Fibroblast of gingiva (primary cell): ENCODE data around the gene MT1F.

Experiments
- DNase-seq: peaks from one replicate; pipeline ENCODE4 v3.0.0-alpha.2; 2011; ENCODE audit warnings: low read depth

Gene MT1F

DNA sequence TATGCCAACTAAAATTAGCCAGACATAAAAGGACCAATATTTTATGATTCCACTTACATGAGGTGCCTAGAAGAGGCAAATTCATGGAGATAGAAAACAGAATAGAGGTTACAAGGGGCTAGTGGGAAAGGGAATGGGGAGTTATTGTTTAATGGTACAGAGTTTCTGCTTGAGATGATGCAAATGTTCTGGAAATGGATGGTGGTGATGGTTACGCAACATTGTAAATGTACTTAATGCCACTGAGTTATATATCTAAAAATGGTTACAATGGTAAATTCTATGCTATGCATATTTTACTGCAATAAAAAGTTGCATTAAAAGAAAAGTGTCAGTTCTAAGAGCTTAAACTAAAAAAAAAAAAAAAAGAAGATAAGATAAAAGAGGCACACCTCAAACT, 42.4 kb downstream of the MT1F start:
- DNase-seq: peak; percentile 36

- DNase-seq: no peak
These were observed 42.9 kb downstream of the MT1F start for GRCh38 chr16:56700631-56701030.

- no peak for DNase-seq
These were observed 43.8 kb downstream of the MT1F start for GRCh38 chr16:56701534-56701933.

DNA sequence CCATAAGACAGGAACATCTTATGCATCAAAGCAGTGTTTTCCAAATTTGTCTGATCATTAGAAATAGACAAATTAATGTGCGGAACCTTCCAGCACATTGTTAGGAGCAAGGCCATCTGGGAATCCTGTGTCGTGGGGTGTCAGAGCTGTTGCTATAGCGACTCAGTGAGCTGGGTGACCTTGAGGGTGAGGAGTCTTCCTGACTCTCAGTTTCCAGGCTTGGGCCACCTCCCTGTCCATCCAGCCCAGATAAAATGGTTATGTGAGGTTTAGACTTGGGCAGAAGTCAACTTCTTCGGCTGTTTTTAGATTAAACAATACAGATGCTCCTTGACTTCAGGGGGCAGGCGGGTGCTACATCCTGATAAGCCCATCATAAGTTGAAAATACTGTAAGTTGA, 45.1 kb downstream of the MT1F start:
- no peak for DNase-seq
